Gastroesophageal sphincter (tissue), 3 donors: ENCODE measurements around the gene KIAA0586.

Experiments used
- CTCF ChIP-seq, 4 experiments: fragments of 200-600 bp in 2 of 4; fragments of 450-650 bp in 2 of 4; sonication (generic) in 1 of 4; IDR thresholded peaks; one replicate each; pipeline ENCODE4 v1.5.1; 2017 to 2019; ENCODE audit warnings: antibody characterized with exemption in 4 of 4, mild to moderate bottlenecking in 2 of 4, moderate library complexity in 2 of 4
- POLR2A ChIP-seq, 2 donors: fragments of 450-650 bp; IDR thresholded peaks; one replicate each; pipeline ENCODE4 v1.6.1; 2017; ENCODE audit warnings: antibody characterized with exemption in 2 of 2, mild to moderate bottlenecking in 2 of 2, moderate library complexity in 1 of 2

- TF ChIP-seq CTCF (IDR thresholded peaks at IDR 0.05) (no peak), POLR2A (IDR thresholded peaks at IDR 0.05) (no peak)
Measured at GRCh38 chr14:58563978-58564377, 136.5 kb downstream of the KIAA0586 start.
